HEK293T (cell line): ENCODE results near the gene SMNDC1.

Experiments used
- ELF4 ChIP-seq: fragments of 450-650 bp; IDR thresholded peaks from 2 replicates; pipeline ENCODE4 v1.6.1; 2017; ENCODE audit warnings: antibody characterized with exemption
- L3MBTL2 ChIP-seq: fragments of 450-650 bp; conservative IDR thresholded peaks from 2 replicates; pipeline ENCODE4 v1.6.1; 2016; ENCODE audit warnings: mild to moderate bottlenecking
- NFRKB ChIP-seq: fragments of 450-650 bp; IDR thresholded peaks from 2 replicates; pipeline ENCODE4 v1.6.1; 2016; ENCODE audit warnings: mild to moderate bottlenecking, moderate library complexity
- SP1 ChIP-seq: fragments of 450-650 bp; IDR thresholded peaks from 2 replicates; pipeline ENCODE4 v1.6.1; 2017
- TF ChIP-seq, protein P1 (sequence below): fragments of 450-650 bp; IDR thresholded peaks from 2 replicates; pipeline ENCODE4 v1.6.1; 2016

DNA sequence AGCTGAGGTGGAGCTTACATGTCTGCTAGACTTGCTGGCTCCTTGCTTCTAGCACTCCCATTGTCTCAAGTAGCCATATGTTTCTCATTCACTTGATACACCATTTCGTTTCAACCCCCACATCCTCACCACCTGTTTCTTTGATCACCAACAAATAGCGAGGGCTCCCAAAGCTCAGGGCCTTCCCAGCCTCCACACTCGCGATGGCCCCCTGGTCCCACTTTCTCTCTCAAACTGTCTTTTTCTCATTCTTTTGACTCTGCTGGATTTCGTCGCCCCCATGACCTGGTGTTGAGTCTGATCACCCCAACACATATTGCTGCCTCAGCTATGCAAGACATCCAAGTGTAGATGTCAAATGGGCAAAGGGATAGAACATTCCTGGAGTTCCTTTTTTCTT lies 26.0 kb upstream of the SMNDC1 start:
- TF ChIP-seq L3MBTL2 (no peak), SP1 (no peak), ELF4 (no peak), NFRKB (no peak)
- TF ChIP-seq, protein P1, sequence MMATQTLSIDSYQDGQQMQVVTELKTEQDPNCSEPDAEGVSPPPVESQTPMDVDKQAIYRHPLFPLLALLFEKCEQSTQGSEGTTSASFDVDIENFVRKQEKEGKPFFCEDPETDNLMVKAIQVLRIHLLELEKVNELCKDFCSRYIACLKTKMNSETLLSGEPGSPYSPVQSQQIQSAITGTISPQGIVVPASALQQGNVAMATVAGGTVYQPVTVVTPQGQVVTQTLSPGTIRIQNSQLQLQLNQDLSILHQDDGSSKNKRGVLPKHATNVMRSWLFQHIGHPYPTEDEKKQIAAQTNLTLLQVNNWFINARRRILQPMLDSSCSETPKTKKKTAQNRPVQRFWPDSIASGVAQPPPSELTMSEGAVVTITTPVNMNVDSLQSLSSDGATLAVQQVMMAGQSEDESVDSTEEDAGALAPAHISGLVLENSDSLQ = no peak
